VCaP (cell line): ENCODE measurements around the gene TBC1D1.

Experiments used
- H3K27ac ChIP-seq: fragments of 450-650 bp; 2 replicates; pipeline ENCODE4 v1.5.1; 2017
- TF ChIP-seq, protein P1 (sequence below): fragments of 450-650 bp; conservative IDR thresholded peaks from 2 replicates; pipeline ENCODE4 v1.5.1; 2017; ENCODE audit warnings: mild to moderate bottlenecking, moderate library complexity

TBC1D1 gene

GRCh38 chr4:37903901-37904300 is 13.0 kb downstream of the TBC1D1 start:
- TF ChIP-seq, protein P1, sequence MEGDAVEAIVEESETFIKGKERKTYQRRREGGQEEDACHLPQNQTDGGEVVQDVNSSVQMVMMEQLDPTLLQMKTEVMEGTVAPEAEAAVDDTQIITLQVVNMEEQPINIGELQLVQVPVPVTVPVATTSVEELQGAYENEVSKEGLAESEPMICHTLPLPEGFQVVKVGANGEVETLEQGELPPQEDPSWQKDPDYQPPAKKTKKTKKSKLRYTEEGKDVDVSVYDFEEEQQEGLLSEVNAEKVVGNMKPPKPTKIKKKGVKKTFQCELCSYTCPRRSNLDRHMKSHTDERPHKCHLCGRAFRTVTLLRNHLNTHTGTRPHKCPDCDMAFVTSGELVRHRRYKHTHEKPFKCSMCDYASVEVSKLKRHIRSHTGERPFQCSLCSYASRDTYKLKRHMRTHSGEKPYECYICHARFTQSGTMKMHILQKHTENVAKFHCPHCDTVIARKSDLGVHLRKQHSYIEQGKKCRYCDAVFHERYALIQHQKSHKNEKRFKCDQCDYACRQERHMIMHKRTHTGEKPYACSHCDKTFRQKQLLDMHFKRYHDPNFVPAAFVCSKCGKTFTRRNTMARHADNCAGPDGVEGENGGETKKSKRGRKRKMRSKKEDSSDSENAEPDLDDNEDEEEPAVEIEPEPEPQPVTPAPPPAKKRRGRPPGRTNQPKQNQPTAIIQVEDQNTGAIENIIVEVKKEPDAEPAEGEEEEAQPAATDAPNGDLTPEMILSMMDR, result no peak
- no peak overlapping the region for H3K27ac ChIP-seq

GRCh38 chr4:37904824-37905223 is 13.9 kb downstream of the TBC1D1 start:
- no peak overlapping the region for H3K27ac ChIP-seq
- TF ChIP-seq, protein P1, result no peak

- no peak overlapping the region for H3K27ac ChIP-seq
- TF ChIP-seq, protein P1, result no peak
Measured at GRCh38 chr4:37905533-37906169, 14.8 kb downstream of the TBC1D1 start.

GRCh38 chr4:37908488-37909331 is 17.8 kb downstream of the TBC1D1 start:
- TF ChIP-seq, protein P1, result no peak
- no peak overlapping the region for H3K27ac ChIP-seq

DNA sequence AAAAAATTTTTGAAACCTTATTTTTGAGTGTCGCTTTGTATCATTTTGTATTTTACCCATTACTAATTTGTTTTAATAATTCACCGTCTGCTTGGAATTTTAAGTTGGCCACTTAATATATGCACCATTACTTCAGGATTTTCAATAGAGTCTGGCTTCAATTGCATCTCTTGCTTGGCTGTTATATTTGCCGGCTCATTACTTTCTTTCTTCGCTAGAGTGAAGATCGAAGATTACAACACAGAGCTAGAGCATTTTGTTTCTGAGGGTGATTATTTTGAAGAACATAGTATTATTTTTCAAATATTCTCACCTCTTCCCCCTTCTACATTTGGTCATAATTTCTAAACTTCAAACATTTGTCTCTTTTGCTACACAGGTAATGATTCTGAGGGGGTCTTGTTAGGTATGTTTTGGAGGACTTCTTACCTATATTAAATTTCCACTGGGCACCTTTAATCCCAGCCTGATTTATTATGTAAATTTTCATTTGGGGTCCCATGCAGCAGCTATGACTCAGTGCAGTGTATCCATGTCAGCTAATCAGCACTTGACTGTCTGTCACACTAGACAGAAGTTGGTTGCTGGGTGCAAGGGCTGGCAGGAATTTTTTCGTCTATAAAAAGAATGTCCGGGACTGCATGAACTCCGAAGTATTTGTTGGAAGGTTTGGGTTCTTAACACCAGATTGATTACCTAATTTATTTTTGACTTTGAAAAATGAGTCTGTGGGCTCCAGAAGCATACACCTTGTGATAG is 18.6 kb downstream of the TBC1D1 start:
- TF ChIP-seq, protein P1, result no peak
- H3K27ac ChIP-seq, result no peak overlapping the region

- no peak overlapping the region for H3K27ac ChIP-seq
- TF ChIP-seq, protein P1, result no peak
Measured at GRCh38 chr4:37910091-37910486, 19.2 kb downstream of the TBC1D1 start.

- H3K27ac ChIP-seq, result no peak overlapping the region
- TF ChIP-seq, protein P1, result no peak
Measured at GRCh38 chr4:37914539-37914938, 23.7 kb downstream of the TBC1D1 start.
